ENCODE data around the gene TGM2.

DNA sequence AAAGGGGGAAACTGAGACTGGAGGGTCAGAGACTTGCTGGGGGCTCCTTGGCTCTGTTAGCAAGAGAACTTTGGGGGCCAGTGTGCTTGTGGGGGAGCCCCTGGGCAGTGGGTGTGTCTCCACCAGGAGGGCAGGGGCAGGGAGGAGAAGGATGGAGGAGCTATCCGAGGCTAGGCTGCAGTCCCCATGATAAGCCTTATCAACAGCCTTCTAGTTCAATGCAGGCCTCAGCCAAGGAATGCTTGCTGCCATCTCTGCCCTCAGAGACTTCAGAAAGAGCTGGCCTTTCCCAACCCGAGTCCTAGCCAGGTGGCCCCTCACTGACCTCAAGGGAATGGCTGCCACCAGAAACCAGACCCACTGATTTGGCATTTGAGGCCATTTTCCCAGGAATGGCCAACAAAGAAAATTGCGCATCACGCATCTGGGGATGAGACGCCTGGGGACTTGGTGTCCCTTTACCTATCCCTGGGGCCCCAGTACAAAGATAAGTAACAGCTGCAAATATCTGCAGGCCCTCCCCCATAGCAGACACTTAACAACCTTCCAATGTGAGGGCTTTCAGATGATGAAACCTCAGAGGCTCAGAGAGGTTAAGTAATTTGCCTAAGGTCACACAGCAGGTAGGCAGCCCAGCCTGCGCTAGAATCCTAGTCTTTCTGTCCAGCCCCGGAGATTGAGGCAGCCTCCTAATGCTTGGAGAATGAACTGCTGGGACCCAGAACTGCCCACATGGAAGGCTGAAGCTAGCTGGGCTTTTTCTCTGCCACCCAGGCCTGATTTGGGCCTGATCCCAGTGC lies 4.9 kb downstream of the TGM2 start:
- TF ChIP-seq, protein P1, sequence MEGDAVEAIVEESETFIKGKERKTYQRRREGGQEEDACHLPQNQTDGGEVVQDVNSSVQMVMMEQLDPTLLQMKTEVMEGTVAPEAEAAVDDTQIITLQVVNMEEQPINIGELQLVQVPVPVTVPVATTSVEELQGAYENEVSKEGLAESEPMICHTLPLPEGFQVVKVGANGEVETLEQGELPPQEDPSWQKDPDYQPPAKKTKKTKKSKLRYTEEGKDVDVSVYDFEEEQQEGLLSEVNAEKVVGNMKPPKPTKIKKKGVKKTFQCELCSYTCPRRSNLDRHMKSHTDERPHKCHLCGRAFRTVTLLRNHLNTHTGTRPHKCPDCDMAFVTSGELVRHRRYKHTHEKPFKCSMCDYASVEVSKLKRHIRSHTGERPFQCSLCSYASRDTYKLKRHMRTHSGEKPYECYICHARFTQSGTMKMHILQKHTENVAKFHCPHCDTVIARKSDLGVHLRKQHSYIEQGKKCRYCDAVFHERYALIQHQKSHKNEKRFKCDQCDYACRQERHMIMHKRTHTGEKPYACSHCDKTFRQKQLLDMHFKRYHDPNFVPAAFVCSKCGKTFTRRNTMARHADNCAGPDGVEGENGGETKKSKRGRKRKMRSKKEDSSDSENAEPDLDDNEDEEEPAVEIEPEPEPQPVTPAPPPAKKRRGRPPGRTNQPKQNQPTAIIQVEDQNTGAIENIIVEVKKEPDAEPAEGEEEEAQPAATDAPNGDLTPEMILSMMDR (IDR thresholded peaks at IDR 0.05; ENCODE audit: poor library complexity, severe bottlenecking) = no peak
- TF ChIP-seq RAD21 (conservative IDR thresholded peaks at IDR 0.05) (no peak), POLR2AphosphoS5 (IDR thresholded peaks at IDR 0.05) (no peak), EZH2 (IDR thresholded peaks at IDR 0.05; ENCODE audit: borderline replicate concordance, insufficient read depth, low read length, poor library complexity, severe bottlenecking) (no peak), REST (IDR thresholded peaks at IDR 0.05; ENCODE audit: borderline replicate concordance) (no peak), SMC3 (conservative IDR thresholded peaks at IDR 0.05; ENCODE audit: poor library complexity) (no peak)

All from neural cell (in vitro differentiated cells).